OCI-LY3 (cell line): ENCODE measurements around the gene MPRIP.

ENCODE experiments used
- H2AFZ ChIP-seq: fragments of 200-600, 300-600 bp; shearing (Covaris generic); 2 replicates; pipeline ENCODE4 v1.6.0; 2014; ENCODE audit warnings: antibody characterized with exemption, low read depth, low read length
- H3K27ac ChIP-seq: fragments of 200-600, 300-600 bp; sonication (generic); 2 replicates; pipeline ENCODE4 v1.5.1; 2014; ENCODE audit warnings: mild to moderate bottlenecking, low read length, moderate library complexity, mixed read lengths
- H3K27me3 ChIP-seq: fragments of 200-600, 300-600 bp; sonication (generic); 2 replicates; pipeline ENCODE4 v1.6.1; 2014; ENCODE audit warnings: low read depth, low read length, mixed read lengths
- H3K36me3 ChIP-seq: fragments of 200-600, 300-600 bp; sonication (generic); replicated peaks from 2 replicates; pipeline ENCODE3; 2014; ENCODE audit warnings: low read depth, low read length, mixed read lengths
- H3K4me1 ChIP-seq: fragments of 300-600, 200-600 bp; sonication (generic); 2 replicates; pipeline ENCODE4 v1.6.1; 2014; ENCODE audit warnings: low read length, mixed read lengths
- H3K4me2 ChIP-seq: fragments of 200-600, 300-600 bp; sonication (generic); 2 replicates; pipeline ENCODE4 v1.6.1; 2014; ENCODE audit warnings: low read length, mixed read lengths
- H3K4me3 ChIP-seq: fragments of 300-600, 200-600 bp; sonication (generic); 2 replicates; pipeline ENCODE4 v1.5.1; 2014; ENCODE audit warnings: antibody characterized with exemption, mild to moderate bottlenecking, low read length, moderate library complexity
- H3K79me2 ChIP-seq: fragments of 300-600, 200-600 bp; shearing (Covaris generic); 2 replicates; pipeline ENCODE4 v1.6.1; 2014; ENCODE audit warnings: mild to moderate bottlenecking, low read length, mixed read lengths
- H3K9ac ChIP-seq: fragments of 300-600, 200-600 bp; shearing (Covaris generic); 2 replicates; pipeline ENCODE4 v1.6.0; 2014; ENCODE audit warnings: mild to moderate bottlenecking, low read length, moderate library complexity
- H3K9me3 ChIP-seq: fragments of 200-600, 300-600 bp; shearing (Covaris generic); 2 replicates; pipeline ENCODE4 v1.6.1; 2014; ENCODE audit warnings: low read length, mixed read lengths; ENCODE audit not compliant: insufficient read depth
- H4K20me1 ChIP-seq: fragments of 200-600, 300-600 bp; sonication (generic); 2 replicates; pipeline ENCODE4 v1.6.1; 2016; ENCODE audit warnings: low read length, mixed read lengths; ENCODE audit not compliant: insufficient read depth
- CTCF ChIP-seq: fragments of 200-600, 300-600 bp; sonication (generic); IDR thresholded peaks from 2 replicates; pipeline ENCODE4 v1.5.1; 2014; ENCODE audit warnings: antibody characterized with exemption, low read length, low read depth
- EZH2phosphoT487 ChIP-seq: fragments of 200-600 bp; shearing (Covaris generic); IDR thresholded peaks from 2 replicates; pipeline ENCODE4 v1.6.1; 2018; ENCODE audit warnings: antibody characterized with exemption, mixed run types, low read depth

The MPRIP gene

GRCh38 chr17:17027442-17028058, 14.7 kb upstream of the MPRIP start:
- TF ChIP-seq EZH2phosphoT487 (no peak), CTCF (no peak)
- no peaks in the 10 kb centered on the region for H3K36me3 ChIP-seq
- no peaks in the 10 kb centered on the region for H3K79me2 ChIP-seq
- H4K20me1 ChIP-seq: no peaks in the 10 kb centered on the region
- H3K9me3 ChIP-seq: no peaks in the 10 kb centered on the region
- H3K9ac ChIP-seq: no peak overlapping the region
- H3K4me2 ChIP-seq: no peak overlapping the region
- no peak overlapping the region for H3K4me3 ChIP-seq
- no peak overlapping the region for H2AFZ ChIP-seq
- H3K27ac ChIP-seq: no peak overlapping the region
- no peaks in the 10 kb centered on the region for H3K4me1 ChIP-seq
- peaks cover 4% of the 10 kb centered on the region; the same call in 1 of the 2 replicates for H3K27me3 ChIP-seq

GRCh38 chr17:17028059-17028877, 14.0 kb upstream of the MPRIP start:
- H3K4me3 ChIP-seq: no peak overlapping the region
- H3K4me1 ChIP-seq: no peaks in the 10 kb centered on the region
- H3K27me3 ChIP-seq: peaks cover 4% of the 10 kb centered on the region; the same call in 1 of the 2 replicates
- no peak overlapping the region for H2AFZ ChIP-seq
- H3K36me3 ChIP-seq: no peaks in the 10 kb centered on the region
- no peak overlapping the region for H3K4me2 ChIP-seq
- no peak for TF ChIP-seq CTCF
- TF ChIP-seq EZH2phosphoT487: no peak
- no peak overlapping the region for H3K27ac ChIP-seq
- H3K9ac ChIP-seq: no peak overlapping the region
- H3K9me3 ChIP-seq: no peaks in the 10 kb centered on the region
- no peaks in the 10 kb centered on the region for H3K79me2 ChIP-seq
- no peaks in the 10 kb centered on the region for H4K20me1 ChIP-seq

DNA sequence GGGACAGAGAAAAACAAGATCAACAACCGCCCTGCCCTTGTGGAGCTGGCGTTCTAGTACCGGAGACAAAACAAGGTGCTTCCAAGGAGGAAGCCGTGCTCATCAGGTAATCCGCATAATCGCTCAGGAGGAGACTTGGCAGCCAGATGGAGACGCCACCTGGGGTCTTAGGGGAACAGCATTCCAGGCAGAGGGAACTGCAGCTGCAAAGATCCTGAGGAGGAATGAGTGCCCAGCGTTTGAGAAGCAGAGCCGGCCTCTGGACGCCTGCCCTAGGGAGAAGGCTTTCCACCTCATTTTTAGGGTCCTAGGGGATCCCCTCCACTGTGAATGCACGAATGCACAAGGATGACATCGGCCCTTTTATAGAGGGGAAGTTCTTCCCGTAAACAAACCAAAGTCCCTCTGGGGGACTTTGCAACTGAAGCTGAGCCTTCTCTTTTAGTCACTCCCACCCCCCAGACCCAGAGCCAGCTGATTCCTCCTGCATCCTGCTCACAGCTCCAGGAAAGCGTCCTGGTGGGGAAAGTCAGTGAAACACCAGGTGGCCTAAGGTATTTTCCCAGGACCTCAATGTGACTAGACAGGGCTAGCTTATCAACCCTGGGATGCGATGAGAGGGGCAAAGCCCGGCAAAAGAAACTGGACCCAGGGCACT, 13.2 kb upstream of the MPRIP start:
- no peak overlapping the region for H3K4me2 ChIP-seq
- no peaks in the 10 kb centered on the region for H4K20me1 ChIP-seq
- H3K79me2 ChIP-seq: no peaks in the 10 kb centered on the region
- no peaks in the 10 kb centered on the region for H3K36me3 ChIP-seq
- no peak overlapping the region for H2AFZ ChIP-seq
- H3K9ac ChIP-seq: no peak overlapping the region
- H3K27ac ChIP-seq: no peak overlapping the region
- H3K27me3 ChIP-seq: peaks cover 4% of the 10 kb centered on the region; the same call in 1 of the 2 replicates
- no peak overlapping the region for H3K4me3 ChIP-seq
- no peaks in the 10 kb centered on the region for H3K9me3 ChIP-seq
- TF ChIP-seq CTCF (no peak), EZH2phosphoT487 (no peak)
- H3K4me1 ChIP-seq: no peaks in the 10 kb centered on the region

DNA sequence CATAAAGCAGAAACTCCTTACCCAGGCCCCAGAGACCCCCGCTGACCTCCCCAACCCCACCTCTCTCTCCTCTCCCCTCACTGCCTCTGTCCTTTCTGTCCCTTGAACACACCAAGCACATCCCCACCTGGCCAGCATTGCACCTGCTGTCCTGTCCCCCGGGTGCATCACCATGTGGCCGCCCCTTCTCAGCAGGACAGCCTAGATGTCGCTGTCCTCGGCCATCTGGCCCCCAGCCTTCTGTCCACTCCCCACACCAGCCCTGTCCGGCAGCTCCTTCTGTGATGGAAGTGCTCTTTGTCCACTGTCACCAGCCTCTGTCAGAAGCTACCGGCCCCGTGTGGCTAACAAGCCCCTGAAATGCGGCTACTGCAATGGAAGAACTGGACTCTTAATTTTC, 12.3 kb upstream of the MPRIP start:
- Histone ChIP-seq H3K9me3 (no peaks in the 10 kb centered on the region), H3K4me1 (no peaks in the 10 kb centered on the region), H3K4me3 (no peak overlapping the region), H4K20me1 (no peaks in the 10 kb centered on the region), H3K27me3 (peaks cover 4% of the 10 kb centered on the region; the same call in 1 of the 2 replicates), H3K79me2 (no peaks in the 10 kb centered on the region), H2AFZ (no peak overlapping the region), H3K4me2 (no peak overlapping the region), H3K27ac (no peak overlapping the region), H3K9ac (no peak overlapping the region), H3K36me3 (no peaks in the 10 kb centered on the region)
- TF ChIP-seq EZH2phosphoT487: no peak
- no peak for TF ChIP-seq CTCF
